ENCODE results near the gene MCF2L2.

Gene MCF2L2

DNA sequence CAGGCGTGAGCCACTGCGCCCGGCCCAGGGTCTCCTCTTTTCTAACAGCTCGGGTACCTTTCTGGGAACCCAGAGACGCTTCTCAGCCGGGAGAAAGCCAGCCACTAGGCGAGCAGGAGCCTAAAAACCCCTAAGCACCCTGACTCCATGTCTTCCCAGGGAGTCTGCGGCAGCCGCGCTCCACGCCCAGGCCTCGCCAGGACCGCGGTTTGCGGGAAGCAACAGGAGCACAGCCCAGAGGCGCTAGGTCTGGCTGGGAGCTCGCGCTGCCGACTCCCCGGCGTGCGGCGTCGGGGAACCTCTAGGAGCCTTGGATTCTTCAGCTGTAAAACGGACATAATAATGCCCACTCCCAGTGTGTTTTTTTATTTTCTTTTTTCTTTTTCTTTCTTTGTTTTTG, 264.9 kb downstream of the MCF2L2 start:
- no peak for DNase-seq (ENCODE audit: low spot score)

DNA sequence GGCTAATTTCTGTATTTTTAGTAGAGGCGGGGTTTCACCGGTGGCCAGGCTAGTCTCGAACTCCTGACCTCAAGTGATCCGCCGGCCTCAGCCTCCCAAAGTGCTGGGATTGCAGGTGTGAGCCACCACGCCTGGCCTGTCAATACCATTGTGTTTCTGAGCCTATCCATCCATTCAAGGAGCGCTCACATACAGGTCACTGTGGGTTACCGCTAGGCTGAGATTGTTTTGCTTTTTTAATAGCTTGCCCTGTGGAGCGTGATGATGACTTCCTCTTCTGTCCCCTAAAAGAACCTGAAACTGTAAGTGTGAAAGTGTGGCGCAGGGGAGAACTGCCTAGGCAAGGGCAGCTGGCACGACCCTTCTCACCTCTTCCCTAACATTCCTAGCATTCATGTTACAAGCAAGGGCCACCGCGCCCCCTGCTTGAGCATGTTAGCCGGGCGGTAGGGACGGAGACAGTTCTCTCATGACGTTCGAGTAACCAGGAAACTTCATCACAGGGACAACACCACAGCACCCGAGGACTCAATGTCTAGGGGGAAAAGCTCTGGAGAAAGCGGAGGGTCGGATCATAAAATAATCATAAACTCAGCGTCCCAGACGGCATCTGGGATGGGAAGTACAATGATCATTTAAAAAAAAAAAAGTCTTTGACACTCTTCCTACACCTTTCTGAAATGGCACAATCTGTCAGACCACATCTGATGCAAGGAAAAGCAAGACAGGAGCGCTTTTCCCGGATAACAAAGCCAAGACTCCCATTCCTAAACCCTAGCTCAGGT, 266.7 kb downstream of the MCF2L2 start:
- no peak for DNase-seq (ENCODE audit: low spot score)

DNA sequence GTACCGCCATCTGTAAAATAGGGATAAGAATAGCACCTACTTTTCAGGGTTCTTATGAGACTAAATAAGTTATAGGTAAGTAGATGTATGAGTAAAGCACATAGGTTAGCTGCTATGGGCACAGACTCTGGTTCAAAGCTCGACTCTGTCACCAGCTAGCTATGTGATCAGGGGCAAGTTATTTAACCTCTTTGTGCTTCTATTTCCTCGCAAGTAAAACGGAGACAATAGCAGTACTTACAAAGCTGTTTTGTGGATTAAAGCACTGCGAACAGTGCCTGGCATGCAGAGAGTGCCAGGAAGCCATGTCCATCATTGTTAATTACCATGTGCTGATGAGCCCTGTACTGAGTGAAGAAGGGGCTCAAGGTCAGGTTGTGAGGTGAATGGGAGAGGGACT, 267.8 kb downstream of the MCF2L2 start:
- no peak for DNase-seq (ENCODE audit: low spot score)

DNA sequence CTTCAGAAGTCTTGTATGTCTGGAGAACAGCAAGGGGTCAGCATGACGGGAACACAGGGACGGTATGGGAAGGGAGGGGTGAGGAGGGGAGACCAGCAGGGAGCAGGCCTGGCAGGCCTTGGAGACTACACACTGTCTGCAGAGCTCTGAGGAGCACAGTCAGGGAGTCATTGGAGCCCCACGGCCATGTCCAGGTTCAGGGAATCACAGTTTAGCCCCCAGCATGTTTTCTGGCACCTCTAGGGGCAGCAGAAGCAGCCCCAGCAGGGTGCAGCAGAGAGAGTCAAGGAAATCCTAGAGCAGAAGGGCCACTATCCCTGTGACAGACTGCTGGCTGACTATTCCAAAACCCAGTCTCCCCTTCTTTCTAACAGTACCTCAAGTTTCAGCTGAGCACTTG, 269.1 kb downstream of the MCF2L2 start:
- no peak for DNase-seq (ENCODE audit: low spot score)

DNA sequence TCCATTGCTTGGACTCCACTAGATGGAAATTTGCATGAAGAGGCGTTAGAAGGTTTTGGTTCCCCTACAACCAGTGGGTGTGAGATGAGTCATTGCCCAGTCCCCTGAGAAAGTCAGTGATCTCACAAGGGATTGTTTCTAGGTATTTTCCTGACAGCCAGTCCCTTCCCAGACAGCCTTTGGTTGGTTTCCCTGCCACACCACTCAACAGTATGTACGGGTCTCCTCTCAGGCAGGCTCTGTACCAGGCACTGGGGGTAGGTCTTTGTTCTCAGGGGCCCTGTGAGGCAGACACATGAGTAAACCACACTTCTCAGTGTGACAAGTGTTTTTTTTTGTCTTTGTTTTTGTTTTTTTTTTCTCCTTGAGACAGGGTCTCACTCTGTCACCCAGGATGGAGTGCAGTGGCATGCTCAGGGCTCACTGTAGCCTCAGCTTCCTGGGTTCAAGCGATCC, 269.8 kb downstream of the MCF2L2 start:
- DNase-seq (ENCODE audit: low spot score), result no peak

DNA sequence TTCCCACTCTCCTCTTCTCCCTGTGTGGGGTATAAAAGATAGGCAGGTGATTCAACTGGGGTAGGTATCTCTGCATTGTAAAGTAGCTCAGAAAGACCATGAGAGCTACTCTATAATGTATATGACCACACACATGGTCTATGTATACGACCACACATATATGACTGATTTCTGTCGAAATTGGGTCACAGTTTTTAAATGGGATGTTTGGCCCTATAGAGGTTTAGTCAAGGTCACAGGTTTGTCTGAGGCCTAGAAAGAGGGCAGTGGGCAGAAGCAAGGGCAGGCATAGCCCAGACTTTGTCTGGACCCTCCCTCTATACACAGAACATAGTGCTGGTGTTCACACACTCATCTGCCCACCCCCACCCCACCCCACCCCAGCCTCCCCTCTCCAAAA, 270.3 kb downstream of the MCF2L2 start:
- no peak for DNase-seq (ENCODE audit: low spot score)

DNA sequence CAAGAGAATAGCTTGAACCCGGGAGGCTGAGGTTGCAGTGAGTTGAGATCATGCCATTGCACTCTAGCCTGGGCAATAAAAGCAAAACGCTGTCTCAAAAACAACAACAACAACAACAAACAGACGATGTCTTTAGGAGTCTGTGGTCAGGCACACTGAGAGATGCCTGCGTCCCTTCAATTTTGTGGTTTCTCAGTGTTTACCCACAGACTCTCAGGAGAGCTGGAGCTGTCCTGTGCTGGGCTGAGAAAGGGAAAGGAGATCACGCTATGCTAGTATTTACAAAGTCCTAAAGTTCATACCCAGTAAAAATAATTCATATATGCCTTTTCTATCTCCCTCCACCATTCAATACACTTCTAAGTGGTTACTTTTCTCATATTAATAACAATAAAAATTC, 272.2 kb downstream of the MCF2L2 start:
- DNase-seq (ENCODE audit: low spot score), result no peak

DNA sequence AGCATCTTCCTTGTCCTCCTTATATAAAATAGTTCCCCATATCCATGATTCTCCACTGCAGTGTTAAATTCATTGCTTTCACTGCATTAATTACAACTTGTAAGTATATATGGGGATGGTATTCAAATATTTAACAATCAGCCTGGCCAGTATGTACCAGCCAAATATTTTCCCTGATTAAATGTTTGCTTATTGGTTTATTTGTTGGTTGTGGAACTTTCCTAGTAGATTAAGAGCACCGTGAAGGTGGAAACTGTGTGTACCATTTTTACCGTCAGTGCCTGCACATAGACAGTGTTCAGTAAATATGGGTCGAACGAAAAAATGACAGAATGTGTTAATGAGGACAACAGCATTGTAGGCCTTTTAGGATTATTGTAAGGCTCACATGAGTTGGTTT, 272.9 kb downstream of the MCF2L2 start:
- DNase-seq (ENCODE audit: low spot score), result no peak

DNA sequence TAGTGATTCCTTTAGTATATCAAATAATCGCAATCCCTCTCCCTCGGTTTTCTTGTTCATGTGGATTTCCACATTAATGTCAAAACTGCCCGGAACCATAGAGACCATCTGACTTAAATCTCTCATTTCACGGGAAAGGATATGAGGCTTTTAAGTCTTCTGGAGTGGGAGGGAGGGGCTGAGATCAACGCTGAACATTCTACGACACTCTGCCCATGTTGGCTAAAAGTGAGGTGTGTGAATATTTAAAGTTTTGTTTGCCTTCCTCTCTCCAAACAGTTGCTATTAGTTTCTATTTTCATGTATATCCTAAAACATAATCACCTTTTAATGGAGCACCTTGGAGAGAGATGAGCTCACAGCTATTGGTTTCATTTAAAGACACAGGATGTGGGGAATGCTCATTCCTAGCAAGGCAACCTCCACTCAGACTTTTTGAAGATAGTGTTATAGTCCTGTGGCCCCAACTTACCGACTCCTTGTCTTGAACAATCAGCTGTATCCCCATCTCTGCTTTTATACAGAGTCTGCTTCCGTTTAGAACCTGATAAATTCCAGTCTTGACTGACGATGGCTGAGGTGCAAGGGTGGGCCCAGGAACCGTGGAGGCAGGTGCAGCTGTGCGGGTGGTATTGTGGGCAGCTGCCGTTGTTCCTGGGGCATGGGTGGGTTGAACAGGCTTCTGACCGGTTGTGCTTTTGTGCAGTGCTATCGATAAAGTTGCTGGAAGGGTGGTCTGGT, 275.0 kb downstream of the MCF2L2 start:
- DNase-seq (ENCODE audit: low spot score), result no peak

DNA sequence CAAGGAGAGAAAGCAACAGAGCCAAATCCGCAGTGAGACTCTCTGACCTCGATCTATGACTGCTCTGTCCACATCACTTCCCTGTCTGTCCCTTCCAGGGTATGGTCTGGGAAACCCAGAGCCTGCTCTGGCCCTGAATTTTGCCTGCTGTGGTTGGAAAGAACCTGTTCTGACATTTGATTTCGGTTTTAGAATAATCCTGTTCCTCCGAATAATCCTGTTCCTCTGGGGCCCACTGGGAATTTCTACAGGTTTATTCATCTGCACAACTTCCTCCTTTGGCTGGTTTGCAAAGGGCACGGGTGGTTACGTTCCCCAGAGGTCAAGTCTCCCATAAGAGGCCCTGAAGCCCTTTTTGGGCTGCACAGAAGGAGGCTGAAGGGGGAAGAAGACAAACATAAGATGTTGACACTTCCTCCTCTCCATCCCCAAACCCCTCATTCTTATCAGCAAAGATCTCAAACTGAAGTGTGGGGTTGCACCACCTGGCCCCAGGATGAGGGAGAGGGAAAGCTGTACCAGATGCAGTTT, 276.5 kb downstream of the MCF2L2 start:
- no peak for DNase-seq (ENCODE audit: low spot score)

DNA sequence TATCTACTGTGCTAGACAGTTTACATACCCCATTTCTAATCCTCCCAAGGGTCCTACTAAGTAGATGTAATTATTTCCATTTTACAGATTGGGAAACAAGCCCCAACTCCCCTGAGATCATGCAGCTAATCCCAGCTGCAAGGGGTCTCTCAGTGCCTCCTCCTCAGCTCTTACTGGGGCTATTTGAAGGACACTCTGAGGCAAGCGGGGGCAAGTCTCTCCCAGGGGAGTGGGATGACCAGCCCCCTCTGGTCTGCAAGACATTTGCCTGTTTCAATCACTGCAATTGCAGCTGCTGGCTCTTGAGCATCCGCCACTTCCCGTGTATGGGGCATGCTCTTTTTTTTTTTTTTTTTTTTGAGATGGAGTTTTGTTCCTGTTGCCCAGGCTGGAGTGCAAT, 277.3 kb downstream of the MCF2L2 start:
- no peak for DNase-seq (ENCODE audit: low spot score)

DNA sequence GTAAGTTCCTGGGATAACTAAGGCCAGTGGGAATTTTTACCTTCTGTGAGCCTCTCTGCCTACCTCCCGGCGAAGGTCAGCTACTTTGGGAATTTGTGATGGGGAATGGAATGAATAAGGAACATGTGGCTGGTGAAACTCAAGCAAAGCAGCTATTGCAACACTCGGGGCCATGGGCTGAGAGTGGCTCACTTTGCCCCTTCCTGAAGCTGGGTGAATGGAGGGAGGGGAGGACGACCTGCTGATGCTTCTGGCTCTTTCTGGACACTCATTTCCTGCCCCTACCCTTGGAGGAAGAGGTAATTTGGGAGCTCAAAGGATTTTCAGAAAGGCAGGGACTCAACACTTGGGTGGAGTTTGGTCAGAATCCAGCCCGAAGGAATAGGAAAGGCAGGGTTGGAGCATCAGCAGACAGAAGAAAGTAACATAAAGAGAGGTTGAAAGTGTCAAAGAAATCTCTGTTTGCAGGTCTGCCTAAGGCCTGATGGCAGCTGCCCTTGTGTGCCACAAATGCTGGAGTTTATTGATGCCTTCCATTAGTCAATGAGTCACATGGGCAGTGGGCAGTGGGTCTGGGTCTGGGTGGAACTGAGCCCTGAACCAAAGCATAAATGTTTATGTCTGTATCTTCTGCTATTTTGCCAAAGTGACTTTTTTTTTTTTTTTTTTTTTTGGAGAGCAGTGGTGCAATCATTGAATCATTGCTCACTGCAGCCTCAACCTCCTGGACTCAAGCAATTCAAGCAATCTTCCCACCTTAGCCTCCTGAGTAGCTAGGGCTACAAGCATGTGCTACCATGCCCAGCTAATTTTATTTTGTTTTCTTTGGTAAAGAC, 278.3 kb downstream of the MCF2L2 start:
- no peak for DNase-seq (ENCODE audit: low spot score)

DNA sequence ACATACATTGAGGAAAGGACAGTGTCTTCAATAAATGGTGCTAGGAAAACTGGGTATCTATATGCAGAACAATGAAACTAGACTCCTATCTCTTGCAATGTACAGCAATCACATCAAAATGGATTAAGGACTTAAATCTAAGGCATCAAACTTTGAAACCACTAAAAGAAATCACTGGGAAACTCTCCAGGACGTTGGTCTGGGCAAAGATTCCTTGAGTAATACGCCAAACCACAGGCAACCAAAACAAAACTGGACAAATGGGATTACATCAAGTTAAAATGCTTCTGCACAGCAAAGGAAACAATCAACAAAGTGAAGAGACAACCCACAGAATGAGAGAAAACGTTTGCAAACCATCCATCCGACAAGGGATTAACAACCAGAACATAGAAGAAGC, 280.4 kb downstream of the MCF2L2 start:
- no peak for DNase-seq (ENCODE audit: low spot score)

DNA sequence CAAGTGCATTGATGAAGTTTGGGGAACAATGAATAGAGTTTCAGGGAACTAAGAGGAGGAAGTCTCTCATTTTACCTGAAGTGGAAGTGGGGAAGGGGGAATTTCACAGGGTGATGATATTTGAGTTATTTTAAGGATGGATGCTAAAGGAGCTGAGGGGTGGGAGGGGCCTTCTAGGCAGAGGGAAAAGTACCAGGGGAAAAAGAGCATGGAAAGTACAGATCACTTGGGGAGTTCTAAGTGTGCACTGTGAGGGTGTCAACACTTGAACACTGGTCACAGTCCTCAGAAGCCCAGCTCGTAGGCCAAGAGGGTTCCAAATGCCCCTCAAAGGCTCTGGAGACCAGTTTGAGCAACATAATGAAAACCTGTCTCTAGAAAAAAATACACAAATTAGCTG, 284.1 kb downstream of the MCF2L2 start:
- DNase-seq (ENCODE audit: low spot score), result no peak

DNA sequence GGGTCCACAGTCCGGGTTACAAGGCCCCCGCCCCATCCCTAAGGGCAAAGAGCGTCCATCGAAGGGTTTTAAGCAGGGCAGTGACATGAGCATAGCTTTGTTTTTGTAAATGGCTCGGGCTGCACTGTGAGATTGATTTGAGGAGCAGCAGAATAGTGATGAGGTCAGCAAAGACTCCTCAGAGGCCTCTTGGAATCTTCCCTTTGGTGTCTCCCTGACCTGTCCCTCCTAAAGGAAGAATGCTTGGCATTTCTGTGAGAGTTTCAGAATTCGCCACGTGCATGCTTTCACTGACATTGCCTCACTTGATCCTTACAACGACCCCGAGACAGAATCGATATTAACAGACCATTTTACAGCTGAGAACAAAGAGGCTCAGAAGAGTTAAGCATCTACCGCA, 286.2 kb downstream of the MCF2L2 start:
- no peak for DNase-seq (ENCODE audit: low spot score)

DNA sequence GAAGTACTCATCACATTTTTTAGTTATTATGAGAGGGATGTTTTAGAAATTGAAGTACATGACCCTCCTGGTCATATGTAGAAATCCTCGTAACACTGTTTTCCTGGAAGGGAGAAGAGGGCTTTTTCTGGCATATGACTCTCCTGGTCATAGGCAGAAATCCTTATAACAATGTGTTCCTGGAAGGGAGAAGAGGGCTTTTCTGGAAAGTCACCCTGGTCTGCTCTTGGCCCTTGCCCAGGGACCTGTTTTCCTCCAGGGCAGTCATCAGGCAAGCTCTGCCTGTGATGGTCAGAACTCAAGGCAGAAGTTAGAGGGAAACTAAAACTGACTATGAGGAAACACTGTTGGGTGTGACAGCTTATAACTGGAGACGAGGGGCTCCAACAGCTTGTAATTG, 293.6 kb downstream of the MCF2L2 start:
- no peak for DNase-seq (ENCODE audit: low spot score)

DNA sequence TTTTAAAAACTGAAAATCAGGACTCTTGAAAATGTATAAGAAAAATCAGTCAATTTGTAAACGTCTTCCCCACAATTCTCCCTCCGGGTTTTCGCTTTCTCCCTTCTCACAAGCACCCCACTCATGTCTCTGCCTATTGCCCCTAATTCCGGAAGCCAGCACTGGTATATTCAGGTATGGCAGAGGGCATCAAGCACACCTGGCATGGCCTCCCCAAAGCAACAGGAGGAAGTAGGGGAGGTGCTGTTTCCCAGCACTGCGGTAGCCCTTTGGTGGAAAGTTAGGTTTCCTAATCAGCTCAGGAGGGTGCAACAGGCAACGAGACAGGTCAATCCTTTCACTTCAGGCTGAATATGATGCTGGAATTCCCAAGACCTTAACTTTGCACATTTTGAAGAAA, 296.0 kb downstream of the MCF2L2 start:
- no peak for DNase-seq (ENCODE audit: low spot score)

DNA sequence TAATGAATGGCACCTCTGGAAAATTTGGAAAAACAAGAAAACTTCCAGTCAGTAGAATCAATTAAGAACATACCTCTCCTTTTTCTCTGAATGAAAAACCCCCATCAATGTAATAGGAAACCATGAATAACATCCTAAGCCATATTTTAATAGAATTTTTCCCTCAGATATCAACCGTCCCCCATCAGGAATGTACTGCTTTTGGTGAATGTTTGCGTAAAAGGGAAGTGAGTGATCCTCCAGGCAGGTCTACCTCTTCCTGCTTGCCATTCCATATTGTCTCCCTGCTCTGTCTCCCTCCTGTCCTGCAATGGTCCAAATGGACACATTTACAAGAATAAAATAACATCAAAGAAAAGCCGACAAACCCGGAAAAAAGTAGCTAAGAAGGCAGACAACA, 296.7 kb downstream of the MCF2L2 start:
- DNase-seq (ENCODE audit: low spot score), result no peak

DNA sequence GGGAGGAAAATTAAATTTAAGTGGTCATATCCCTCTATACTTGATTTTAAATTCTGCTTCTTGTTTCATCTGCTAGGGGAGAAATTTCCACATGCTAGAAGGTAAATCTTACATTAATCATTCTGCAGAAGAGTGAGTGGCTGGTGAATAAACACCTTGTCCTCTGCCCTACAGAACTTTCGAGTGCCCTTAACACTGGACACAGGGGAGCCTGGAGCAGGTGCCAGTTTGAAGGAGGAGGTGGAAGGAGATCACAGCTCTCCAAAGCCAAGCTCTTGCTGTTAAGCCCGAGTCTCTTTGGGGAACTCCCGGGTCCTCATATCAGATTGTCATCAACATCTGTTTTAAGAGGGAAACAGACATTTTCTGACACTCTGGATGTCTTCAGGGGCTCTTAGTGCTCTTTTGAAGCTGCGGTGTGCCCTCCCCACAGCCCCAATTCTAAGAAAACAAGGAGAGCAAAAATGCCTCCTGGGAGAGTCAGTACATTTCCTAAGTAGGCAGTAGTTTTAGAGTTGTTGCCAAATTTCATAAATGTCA, 297.2 kb downstream of the MCF2L2 start:
- DNase-seq (ENCODE audit: low spot score), result no peak

DNA sequence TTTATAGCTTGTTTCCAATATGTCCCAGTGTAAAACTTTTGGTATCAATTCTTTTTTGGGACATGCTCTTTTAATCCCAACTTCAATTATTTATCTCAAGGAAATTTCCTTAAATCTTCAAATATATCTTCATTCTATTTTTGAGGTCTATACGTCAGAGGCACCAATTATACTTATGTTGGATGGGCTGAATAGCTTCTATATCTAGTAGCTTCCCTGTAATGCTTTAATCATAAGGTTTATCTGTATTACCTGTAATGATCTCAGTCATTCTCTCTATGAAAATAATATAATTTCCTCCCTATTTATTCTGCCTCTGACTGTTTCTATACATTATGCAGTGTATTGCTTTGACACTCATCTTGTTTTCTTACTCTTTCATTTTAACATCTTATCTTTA, 299.2 kb downstream of the MCF2L2 start:
- DNase-seq (ENCODE audit: low spot score), result no peak

DNA sequence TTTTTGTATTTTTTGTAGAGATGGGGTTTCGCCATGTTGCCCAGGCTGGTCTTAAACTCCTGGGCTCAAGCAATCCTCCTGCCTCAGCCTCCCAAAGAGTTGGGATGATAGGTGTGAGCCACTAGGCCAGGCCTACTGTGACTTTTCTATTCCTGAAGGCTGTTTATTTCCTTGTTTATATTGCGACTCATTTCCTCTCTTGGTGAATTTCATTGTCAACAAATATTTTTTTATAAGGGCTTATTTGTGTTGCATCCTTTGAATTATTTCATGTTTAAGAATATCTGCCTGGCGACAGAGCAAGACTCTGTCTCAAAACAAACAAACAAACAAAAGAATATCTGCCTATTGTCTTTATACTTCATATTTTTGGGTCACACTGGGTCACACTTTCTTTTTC, 299.7 kb downstream of the MCF2L2 start:
- no peak for DNase-seq (ENCODE audit: low spot score)
